Measurements from ENCODE around the gene PLCB3.
A peak's percentile ranks its signal among the peaks of the same experiment; 100 is the strongest.

DNA sequence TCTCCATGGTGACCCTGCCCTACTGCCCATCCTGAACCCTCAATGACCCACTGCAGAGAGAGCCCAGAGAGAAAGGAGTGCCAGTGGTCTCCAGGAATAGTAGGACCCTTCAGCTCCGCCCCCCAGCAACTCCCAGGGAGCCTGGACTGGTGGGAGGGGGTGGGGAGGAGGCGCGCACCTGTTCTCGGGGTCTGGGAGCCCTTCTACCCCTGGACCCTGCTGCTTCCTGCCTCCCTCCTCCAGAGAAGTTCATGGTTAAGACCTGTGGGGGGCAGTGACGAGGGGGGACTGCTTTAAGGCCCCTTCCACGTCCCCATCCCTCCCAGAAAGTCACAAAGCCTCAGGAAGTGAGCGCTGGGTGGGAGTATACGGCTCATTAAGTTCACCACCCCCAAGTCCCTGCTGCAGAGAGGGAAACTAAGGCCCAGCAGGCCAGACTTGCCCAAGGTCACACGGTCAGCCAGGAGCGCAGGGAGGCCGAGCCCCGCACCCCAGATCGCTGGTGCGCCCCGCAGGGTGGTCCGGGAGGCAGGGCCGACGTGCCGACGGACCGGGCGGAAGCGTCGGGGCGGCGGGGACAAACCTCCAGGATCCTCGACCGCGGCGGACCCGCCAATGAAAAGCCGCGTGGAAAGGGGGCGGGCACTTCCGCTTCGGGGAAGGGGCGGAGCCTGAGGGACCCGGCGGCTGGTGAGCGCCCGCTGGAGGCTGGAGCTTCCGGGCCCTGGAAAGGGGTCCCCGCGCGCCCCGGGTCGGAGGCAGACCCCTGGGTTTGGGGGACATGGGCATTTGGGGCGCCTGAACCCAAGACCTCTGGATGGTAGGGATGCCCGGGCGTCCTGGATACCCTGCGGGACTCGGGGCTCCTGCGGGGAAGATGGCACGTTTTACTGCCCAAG lies 25.5 kb upstream of the PLCB3 start, which contains the start of the genes NUDT22 and TRPT1:
- TF ChIP-seq, protein P1, sequence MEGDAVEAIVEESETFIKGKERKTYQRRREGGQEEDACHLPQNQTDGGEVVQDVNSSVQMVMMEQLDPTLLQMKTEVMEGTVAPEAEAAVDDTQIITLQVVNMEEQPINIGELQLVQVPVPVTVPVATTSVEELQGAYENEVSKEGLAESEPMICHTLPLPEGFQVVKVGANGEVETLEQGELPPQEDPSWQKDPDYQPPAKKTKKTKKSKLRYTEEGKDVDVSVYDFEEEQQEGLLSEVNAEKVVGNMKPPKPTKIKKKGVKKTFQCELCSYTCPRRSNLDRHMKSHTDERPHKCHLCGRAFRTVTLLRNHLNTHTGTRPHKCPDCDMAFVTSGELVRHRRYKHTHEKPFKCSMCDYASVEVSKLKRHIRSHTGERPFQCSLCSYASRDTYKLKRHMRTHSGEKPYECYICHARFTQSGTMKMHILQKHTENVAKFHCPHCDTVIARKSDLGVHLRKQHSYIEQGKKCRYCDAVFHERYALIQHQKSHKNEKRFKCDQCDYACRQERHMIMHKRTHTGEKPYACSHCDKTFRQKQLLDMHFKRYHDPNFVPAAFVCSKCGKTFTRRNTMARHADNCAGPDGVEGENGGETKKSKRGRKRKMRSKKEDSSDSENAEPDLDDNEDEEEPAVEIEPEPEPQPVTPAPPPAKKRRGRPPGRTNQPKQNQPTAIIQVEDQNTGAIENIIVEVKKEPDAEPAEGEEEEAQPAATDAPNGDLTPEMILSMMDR (IDR thresholded peaks at IDR 0.05; ENCODE audit: low read depth, low read length) = peak; percentile 34
- no peak for TF ChIP-seq EZH2phosphoT487 (IDR thresholded peaks at IDR 0.05; ENCODE audit: low read depth)

All from OCI-LY3 (cell line).